ENCODE measurements around the gene AGBL1.

DNA sequence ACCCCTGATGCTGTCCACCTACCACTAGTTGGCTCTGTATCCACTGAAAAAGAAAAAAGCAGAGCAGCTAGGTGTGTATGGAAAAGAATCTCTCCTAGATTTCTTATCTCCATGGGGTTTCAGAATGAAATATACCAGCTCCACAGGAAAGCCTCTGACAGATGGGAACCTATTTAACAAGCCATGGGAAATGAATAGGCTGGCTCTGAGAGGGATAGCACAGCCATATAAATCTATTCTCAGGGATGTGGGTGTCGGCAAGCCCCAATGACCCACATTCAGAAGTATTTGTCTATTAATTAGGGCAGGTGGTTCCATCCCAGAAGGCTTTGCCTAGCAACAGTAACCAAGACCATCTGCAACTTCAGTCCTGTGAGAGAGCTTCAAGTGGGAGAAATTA lies 694.1 kb downstream of the AGBL1 start:
- no peak for TF ChIP-seq POLR2A (IDR thresholded peaks at IDR 0.05)
- TF ChIP-seq, protein P1, sequence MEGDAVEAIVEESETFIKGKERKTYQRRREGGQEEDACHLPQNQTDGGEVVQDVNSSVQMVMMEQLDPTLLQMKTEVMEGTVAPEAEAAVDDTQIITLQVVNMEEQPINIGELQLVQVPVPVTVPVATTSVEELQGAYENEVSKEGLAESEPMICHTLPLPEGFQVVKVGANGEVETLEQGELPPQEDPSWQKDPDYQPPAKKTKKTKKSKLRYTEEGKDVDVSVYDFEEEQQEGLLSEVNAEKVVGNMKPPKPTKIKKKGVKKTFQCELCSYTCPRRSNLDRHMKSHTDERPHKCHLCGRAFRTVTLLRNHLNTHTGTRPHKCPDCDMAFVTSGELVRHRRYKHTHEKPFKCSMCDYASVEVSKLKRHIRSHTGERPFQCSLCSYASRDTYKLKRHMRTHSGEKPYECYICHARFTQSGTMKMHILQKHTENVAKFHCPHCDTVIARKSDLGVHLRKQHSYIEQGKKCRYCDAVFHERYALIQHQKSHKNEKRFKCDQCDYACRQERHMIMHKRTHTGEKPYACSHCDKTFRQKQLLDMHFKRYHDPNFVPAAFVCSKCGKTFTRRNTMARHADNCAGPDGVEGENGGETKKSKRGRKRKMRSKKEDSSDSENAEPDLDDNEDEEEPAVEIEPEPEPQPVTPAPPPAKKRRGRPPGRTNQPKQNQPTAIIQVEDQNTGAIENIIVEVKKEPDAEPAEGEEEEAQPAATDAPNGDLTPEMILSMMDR (IDR thresholded peaks at IDR 0.05): no peak

All from prostate gland (tissue), 2 donors.